Urothelium cell line (cell line): ENCODE data around the gene RAP2B.
"Not testable (repeated sequence)": the region's sequence is repeated elsewhere in the genome, so short reads cannot be mapped to it uniquely, and the experiment has no call there.

ENCODE experiments used
- DNase-seq: peaks from one replicate; pipeline ENCODE4 v3.0.0; 2011; ENCODE audit warnings: low spot score, mixed read lengths
- FAIRE-seq: peaks from 2 replicates; lab custom pipeline; 2011; peaks lifted over from hg19 to GRCh38; lab: Jason Lieb, UNC

Gene RAP2B

DNA sequence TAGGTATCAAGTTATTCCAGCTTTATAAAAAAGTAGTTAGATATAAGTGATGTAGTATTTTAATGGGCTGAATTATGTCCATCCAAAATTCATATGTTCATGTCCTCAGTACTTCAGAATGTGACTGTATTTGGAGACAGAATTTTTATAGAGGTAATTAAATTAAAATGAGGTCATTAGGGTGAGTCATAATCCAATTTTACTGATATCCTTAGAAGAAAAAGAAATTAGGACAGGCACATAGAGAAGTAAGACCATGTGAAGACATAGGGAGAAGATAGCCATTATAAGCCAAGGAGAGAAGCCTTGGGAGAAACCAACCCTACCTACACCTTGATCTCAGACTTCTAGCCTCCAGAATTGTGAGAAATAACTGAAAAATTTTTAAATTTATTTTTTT, 30.3 kb downstream of the RAP2B start:
- FAIRE-seq: no peak

DNA sequence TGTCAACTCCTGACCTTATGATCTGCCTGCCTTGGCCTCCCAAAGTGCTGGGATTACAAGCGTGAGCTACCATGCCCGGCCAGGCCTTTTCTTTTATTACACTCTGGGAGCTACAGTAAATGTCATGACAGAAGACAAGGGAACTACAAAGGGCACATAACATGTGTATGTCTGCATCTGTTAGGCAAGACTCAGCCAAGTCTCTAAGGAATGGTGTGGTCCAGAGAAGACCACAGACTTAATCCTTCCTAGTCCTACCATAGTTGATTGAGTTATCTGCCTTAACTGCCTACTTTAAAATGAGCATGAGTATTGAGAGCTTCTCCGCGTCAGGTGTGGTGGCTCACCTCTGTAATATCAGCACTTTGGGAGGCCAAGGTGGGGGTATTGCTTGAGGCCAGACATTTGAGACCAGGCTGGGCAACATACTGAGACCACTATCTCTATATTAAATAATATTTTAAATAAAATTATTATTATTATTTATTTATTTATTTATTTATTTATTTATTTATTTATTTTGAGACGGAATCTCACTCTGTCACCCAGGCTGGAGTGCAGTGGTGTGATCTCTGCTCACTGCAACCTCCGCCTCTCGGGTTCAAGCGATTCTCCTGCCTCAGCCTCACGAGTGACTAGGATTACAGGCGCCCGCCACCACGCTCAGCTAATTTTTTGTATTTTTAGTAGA, 31.9 kb downstream of the RAP2B start:
- not testable (repeated sequence) for FAIRE-seq, DNase-seq

More for the DNA sequence above, 30.3 kb downstream of the RAP2B start:
- no peak for DNase-seq

DNA sequence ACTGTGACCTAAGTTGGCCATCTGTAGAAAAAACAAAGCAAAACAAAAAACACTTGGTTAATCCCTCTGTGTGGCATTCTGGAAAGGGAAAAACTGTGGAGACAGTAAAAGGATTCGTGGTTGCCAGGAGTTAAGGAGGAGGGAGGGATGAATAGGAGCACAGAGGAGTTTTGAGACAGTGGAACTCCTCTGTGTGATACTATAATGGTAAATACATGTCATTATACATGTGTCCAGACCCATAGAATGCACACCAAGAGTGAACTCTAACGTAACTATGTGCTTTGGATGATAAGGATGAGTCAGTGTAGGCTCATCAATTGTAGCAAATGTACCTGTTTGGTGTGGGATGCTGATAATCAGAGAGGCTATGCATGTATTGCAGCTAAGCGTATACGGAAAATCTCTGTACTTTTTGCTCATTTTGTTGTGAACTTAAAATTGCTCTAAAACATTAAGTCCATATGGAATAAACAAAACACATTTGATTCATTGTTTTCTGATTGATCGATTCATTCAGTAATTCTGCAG, 33.4 kb downstream of the RAP2B start:
- DNase-seq (no peak), FAIRE-seq (no peak)

DNA sequence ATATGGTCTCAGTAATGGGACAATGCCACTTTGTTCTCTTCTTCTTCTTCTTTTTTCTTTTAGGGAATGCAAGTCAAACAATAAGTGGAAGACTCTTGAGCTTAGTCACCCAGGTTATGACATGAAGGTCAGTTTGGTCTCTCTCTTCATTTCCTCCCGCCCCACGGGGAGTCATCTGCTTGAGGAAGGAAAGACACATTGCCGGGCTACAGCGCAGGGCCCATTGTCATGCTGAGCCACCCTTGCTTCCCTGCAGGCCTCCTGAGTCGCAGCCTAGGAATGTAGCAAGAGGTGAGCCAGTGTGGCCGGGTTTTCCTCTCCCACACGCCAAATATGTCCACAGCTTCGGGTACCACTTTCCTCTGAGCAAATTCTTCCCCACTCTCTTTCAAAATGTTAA, 47.6 kb downstream of the RAP2B start:
- FAIRE-seq (no peak), DNase-seq (peak; percentile 40)

DNA sequence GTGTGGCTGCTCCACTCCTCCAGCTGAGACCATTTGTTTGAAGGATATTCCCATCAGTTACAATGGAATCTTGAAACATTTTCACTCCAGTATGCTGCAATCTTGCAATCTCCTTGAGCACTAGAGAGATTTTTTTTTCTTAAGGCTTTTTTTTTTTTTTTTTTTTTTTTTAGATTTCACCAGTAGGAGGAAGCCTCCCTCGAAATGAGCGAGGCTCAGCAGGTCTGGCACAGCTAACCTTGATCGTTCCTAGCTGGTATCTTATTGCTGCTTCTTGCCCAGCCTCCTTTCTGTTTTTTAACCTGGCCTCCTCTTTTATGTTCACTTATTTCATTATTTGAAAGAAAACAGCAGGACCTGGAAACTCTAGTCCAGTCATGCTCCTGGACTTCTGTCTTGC, 48.1 kb downstream of the RAP2B start:
- FAIRE-seq: no peak
- DNase-seq: peak; percentile 6

DNA sequence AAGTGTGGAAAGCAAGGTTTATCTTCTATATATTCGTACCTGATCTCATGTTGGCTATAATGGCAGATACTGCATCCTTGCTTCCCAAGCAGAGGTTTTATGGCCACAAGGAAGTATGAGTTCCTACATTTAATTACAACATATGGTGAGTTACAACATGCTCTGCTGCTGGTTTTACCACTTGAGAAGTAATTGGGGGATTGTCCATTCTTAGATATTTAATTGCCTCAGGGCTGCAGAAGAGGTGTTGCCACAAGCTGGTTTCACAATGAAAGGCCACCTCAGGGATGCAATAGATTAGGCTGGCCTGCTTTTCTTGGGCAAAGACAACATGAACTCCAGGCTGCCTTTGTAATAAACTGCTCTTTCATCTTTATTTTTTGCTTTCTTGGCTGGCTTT, 48.6 kb downstream of the RAP2B start:
- DNase-seq (no peak), FAIRE-seq (no peak)

DNA sequence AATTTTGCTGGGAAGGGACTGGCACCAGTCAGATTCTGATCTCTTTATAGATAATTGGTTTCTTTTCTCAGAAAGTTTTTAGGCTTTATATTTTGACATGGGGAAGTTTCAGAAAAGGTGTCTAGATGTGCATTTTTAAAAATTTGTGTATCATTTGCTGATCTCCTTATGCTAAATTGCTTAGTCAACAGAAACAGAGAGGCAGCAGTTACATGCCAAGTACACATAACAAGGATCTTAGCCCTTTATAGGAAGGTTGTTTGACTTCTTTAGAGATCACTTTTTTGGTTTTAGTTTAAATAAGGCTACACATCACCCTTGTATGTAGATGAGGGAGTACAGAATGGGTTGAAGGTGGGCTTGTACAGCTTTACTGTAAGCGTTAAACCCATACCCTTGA, 53.5 kb downstream of the RAP2B start:
- DNase-seq (no peak), FAIRE-seq (no peak)

DNA sequence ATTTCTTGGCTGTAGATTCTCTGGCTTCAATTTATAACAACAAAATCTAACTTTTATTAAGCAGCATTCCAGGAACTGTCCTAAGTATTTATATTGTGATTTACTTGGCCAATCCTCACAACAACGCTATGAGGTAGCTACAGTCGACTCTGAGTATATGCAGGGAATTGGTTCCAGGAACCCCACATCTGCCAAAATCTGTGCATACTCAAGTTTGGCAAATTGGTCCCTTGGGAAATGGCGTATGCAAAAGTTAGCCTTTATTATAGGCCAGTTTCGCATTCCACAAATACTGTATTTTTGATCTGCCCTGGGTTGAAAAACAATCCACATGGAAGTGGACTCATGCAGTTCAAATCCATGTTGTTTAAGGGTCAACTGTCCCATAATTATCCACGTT, 53.9 kb downstream of the RAP2B start:
- DNase-seq (no peak), FAIRE-seq (no peak)

DNA sequence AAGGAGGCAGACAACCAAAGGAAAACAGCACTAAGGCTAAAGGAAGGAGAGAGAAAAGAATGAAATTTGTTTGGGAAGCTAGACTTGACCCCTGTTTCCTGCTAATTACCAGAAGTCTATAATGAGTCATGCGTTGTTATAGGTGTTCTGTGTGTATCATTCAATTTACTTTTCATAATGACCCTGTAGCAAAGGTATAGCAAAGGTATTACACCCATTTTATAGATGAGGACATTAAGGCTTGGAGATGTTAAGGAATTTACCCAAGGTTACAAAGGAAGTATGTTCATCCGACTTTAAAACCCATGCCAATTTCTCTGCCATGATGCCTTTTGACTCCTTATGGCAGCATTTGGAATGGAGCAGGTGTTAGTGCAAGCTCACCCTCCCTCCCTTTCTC, 54.9 kb downstream of the RAP2B start:
- FAIRE-seq: no peak
- no peak for DNase-seq

DNA sequence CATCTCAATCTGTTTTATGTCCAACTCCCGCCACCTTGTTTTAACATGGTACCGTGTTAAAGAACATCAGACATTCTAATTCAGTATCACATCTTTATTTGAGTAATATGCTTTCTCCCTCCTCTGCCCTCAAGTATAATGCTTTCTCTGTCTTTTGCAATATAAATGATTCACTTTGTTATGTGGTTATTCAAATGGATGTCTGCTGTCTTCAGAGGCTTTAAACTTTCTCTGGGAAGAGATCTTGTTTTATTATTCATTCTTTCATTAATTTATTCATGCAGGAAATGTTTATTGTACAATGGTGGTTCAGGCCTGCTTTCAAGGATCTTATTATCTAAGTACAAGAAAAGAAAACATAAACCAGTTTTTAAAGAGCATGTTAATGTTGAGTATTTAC, 57.1 kb downstream of the RAP2B start:
- no peak for DNase-seq
- FAIRE-seq: no peak
